GM21381 (cell line): ENCODE results near the gene FAM167B.

Source experiments
- ATAC-seq: cut with Tn5 transposase; IDR thresholded peaks from one replicate; pipeline ENCODE4 v1.9.1; 2021; ENCODE audit warnings: mild to moderate bottlenecking, moderate library complexity; ENCODE audit not compliant: unreplicated experiment

The FAM167B gene

GRCh38 chr1:32246888-32247273, at the start of gene FAM167B:
TSS of gene FAM167B (plus strand) at chr1:32247222. CDS start at chr1:32247422, 200 bp downstream.
- no peak for ATAC-seq

GRCh38 chr1:32197837-32198236, 49.2 kb upstream of the FAM167B start:
- ATAC-seq = no peak

- no peak for ATAC-seq
Measured at GRCh38 chr1:32198237-32199042, 48.6 kb upstream of the FAM167B start.

- no peak for ATAC-seq
Measured at GRCh38 chr1:32199043-32199716, 47.8 kb upstream of the FAM167B start.

GRCh38 chr1:32199717-32200072, 47.3 kb upstream of the FAM167B start:
- no peak for ATAC-seq

- ATAC-seq = no peak
Measured at GRCh38 chr1:32200226-32201010, 46.6 kb upstream of the FAM167B start, which contains the start of gene CCDC28B. TSS of gene CCDC28B (plus strand) at chr1:32200595. CDS start at chr1:32201936, 1,341 bp downstream.

GRCh38 chr1:32201011-32201855, 45.8 kb upstream of the FAM167B start:
- no peak for ATAC-seq

- no peak for ATAC-seq
Measured at GRCh38 chr1:32204943-32205361, 42.1 kb upstream of the FAM167B start.

GRCh38 chr1:32205401-32206370, 41.3 kb upstream of the FAM167B start, which contains the start of gene IQCC:
TSS of gene IQCC (plus strand) at chr1:32205671. CDS start at chr1:32205682, 11 bp downstream.
- no peak for ATAC-seq

GRCh38 chr1:32208469-32208868, 38.6 kb upstream of the FAM167B start:
- ATAC-seq = no peak

GRCh38 chr1:32208891-32209328, 38.1 kb upstream of the FAM167B start, which contains the start of gene DCDC2B:
TSS of gene DCDC2B (plus strand) at chr1:32209089. CDS start at chr1:32209094, 5 bp downstream.
- ATAC-seq = no peak

GRCh38 chr1:32215629-32216480, 31.2 kb upstream of the FAM167B start:
- ATAC-seq = no peak

GRCh38 chr1:32216566-32216965, 30.5 kb upstream of the FAM167B start:
- ATAC-seq = no peak

- ATAC-seq = no peak
Measured at GRCh38 chr1:32219022-32219421, 28.0 kb upstream of the FAM167B start.

GRCh38 chr1:32220746-32221580, 26.1 kb upstream of the FAM167B start:
- no peak for ATAC-seq

- ATAC-seq = no peak
Measured at GRCh38 chr1:32221581-32221979, 25.4 kb upstream of the FAM167B start.
